ENCODE results near the gene HIVEP2. TPM values are rescaled to one million over a fixed set of nuclear protein-coding genes. Genes with fewer than 3 reads are reported as not detected.

Gene HIVEP2
- total and polyA plus RNA-seq, 3 donors from 2014 or later = 4.7 to 10.8 (median 10.7) TPM

GRCh38 chr6:142965164-142965563 lies 20.2 kb upstream of the HIVEP2 start:
- Histone ChIP-seq H3K36me3 (ENCODE audit: low read depth, missing control alignments) (no peaks in the 10 kb centered on the region), H3K4me3 (no peak overlapping the region), H3K9me3 (no peaks in the 10 kb centered on the region), H3K27ac (no peak overlapping the region), H3K27me3 (no peaks in the 10 kb centered on the region), H3K4me1 (no peaks in the 10 kb centered on the region)
- intact Hi-C loops (cut with DNase I; ENCODE audit: low total_unique reads) = no loop called here
- DNase-seq = no peak
- TF ChIP-seq, protein P1, sequence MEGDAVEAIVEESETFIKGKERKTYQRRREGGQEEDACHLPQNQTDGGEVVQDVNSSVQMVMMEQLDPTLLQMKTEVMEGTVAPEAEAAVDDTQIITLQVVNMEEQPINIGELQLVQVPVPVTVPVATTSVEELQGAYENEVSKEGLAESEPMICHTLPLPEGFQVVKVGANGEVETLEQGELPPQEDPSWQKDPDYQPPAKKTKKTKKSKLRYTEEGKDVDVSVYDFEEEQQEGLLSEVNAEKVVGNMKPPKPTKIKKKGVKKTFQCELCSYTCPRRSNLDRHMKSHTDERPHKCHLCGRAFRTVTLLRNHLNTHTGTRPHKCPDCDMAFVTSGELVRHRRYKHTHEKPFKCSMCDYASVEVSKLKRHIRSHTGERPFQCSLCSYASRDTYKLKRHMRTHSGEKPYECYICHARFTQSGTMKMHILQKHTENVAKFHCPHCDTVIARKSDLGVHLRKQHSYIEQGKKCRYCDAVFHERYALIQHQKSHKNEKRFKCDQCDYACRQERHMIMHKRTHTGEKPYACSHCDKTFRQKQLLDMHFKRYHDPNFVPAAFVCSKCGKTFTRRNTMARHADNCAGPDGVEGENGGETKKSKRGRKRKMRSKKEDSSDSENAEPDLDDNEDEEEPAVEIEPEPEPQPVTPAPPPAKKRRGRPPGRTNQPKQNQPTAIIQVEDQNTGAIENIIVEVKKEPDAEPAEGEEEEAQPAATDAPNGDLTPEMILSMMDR (IDR thresholded peaks at IDR 0.05) = no peak
- no peak for TF ChIP-seq POLR2A (IDR thresholded peaks at IDR 0.05)
- 94 to 97% methylated on average over 1 of the region's 1 CpG for WGBS, 2 donors

- intact Hi-C loops (cut with DNase I; ENCODE audit: low total_unique reads) = no loop called here
- no peaks in the 10 kb centered on the region for H3K36me3 ChIP-seq (ENCODE audit: low read depth, missing control alignments)
- no peak for DNase-seq
- no peaks in the 10 kb centered on the region for H3K9me3 ChIP-seq
- no peaks in the 10 kb centered on the region for H3K4me1 ChIP-seq
- no peaks in the 10 kb centered on the region for H3K27me3 ChIP-seq
- H3K27ac ChIP-seq = no peak overlapping the region
- H3K4me3 ChIP-seq = no peak overlapping the region
- TF ChIP-seq, protein P1 (IDR thresholded peaks at IDR 0.05) = no peak
- no peak for TF ChIP-seq POLR2A (IDR thresholded peaks at IDR 0.05)
Observed at GRCh38 chr6:142960098-142960497, 15.1 kb upstream of the HIVEP2 start.

- Histone ChIP-seq H3K4me3 (no peak overlapping the region), H3K4me1 (no peaks in the 10 kb centered on the region), H3K36me3 (ENCODE audit: low read depth, missing control alignments) (no peaks in the 10 kb centered on the region), H3K27ac (no peak overlapping the region), H3K27me3 (no peaks in the 10 kb centered on the region), H3K9me3 (no peaks in the 10 kb centered on the region)
- no peak for DNase-seq
- intact Hi-C loops (cut with DNase I; ENCODE audit: low total_unique reads) = no loop called here
- WGBS, 2 donors = 88 to 90% methylated on average over 4 of the region's 4 CpGs
- TF ChIP-seq POLR2A (IDR thresholded peaks at IDR 0.05) = no peak
- TF ChIP-seq, protein P1 (IDR thresholded peaks at IDR 0.05) = no peak
Observed at GRCh38 chr6:142958343-142958742, 13.4 kb upstream of the HIVEP2 start.

DNA sequence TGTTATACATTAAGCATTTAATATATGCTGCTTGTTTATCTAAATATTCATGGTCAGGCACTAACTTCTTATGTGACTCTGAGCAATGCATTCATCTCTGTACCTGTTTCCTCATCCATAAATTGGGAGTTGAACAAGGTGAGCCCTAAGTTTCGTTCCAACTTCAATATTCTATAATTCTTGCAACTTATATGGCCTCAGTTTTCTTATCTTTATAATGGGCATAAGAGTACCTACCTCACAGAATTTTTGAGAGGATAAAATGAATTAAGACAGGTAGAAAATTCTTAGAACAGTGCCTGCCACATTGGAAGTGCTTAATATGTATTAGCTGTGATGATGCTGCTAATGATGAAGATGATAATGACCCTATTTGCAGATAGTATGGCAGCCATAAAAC lies 11.8 kb upstream of the HIVEP2 start:
- Histone ChIP-seq H3K9me3 (no peaks in the 10 kb centered on the region), H3K4me3 (no peak overlapping the region), H3K27me3 (no peaks in the 10 kb centered on the region), H3K4me1 (no peaks in the 10 kb centered on the region), H3K36me3 (ENCODE audit: low read depth, missing control alignments) (no peaks in the 10 kb centered on the region), H3K27ac (no peak overlapping the region)
- no peak for DNase-seq
- intact Hi-C loops (cut with DNase I; ENCODE audit: low total_unique reads) = no loop called here
- no peak for TF ChIP-seq POLR2A (IDR thresholded peaks at IDR 0.05)
- TF ChIP-seq, protein P1 (IDR thresholded peaks at IDR 0.05) = no peak
- WGBS, 2 donors = 85 to 95% methylated on average over 1 of the region's 1 CpG

DNA sequence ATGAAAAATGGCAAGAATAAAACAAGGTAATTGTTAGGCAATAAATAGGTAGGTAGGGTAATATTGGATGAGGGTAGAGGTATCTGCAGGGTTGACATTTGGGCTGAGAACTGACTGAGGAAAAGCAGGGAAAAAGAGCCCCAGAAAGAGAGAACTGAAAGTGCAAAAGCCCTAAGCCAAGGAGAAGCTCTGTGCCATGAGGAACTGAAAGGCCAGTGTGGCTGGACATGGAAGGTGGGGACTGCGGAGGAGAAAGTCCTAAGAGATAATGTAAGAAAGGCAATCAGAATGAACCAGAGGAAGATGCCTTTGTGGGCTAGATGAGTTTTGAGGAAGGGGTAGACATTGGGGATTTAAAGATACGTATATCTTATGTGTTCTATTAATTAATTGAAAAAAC lies 9.9 kb upstream of the HIVEP2 start:
- TF ChIP-seq, protein P1 (IDR thresholded peaks at IDR 0.05) = no peak
- no peak for TF ChIP-seq POLR2A (IDR thresholded peaks at IDR 0.05)
- WGBS, 2 donors = 88 to 89% methylated on average over 2 of the region's 2 CpGs

More for the DNA sequence above, 9.9 kb upstream of the HIVEP2 start:
- H3K27me3 ChIP-seq = no peaks in the 10 kb centered on the region
- H3K9me3 ChIP-seq = no peaks in the 10 kb centered on the region
- intact Hi-C loops (cut with DNase I; ENCODE audit: low total_unique reads) = no loop called here
- H3K4me1 ChIP-seq = no peaks in the 10 kb centered on the region
- H3K27ac ChIP-seq = no peak overlapping the region
- no peak for DNase-seq
- no peaks in the 10 kb centered on the region for H3K36me3 ChIP-seq (ENCODE audit: low read depth, missing control alignments)
- no peak overlapping the region for H3K4me3 ChIP-seq
